Measurements from ENCODE around the gene GABARAPL1. TPM values are rescaled to one million over a fixed set of nuclear protein-coding genes. Genes with fewer than 3 reads are reported as not detected.
"Not testable (repeated sequence)": the region's sequence is repeated elsewhere in the genome, so short reads cannot be mapped to it uniquely, and the experiment has no call there.

The GABARAPL1 gene
- total RNA-seq, 1 donor from 2014 or later: 108 TPM

DNA sequence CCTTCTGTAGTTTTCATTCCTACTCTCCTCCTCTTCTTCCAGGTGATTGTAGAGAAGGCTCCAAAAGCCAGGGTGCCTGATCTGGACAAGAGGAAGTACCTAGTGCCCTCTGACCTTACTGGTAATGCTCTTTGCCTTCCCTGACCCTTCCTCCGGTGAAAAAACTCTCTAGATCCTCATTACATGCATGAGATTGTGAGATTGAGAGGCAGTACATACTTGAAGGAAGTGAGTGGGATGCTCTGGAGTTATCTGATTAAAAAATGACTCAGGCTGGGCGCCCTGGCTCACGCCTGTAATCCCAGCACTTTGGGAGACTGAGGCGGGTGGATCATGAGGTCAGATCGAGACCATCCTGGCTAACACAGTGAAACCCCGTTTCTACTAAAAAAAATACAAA lies 5.3 kb downstream of the GABARAPL1 start:
- Histone ChIP-seq H3K9me3 (no peaks in the 10 kb centered on the region), H3K4me3 (no peak overlapping the region), H3K4me1 (peaks cover 45% of the 10 kb centered on the region), H3K27ac (no peak overlapping the region), H3K27me3 (ENCODE audit: low read depth) (no peaks in the 10 kb centered on the region), H3K36me3 (peaks cover 54% of the 10 kb centered on the region)
- ATAC-seq (no peak), DNase-seq (no peak)
- TF ChIP-seq, protein P1, sequence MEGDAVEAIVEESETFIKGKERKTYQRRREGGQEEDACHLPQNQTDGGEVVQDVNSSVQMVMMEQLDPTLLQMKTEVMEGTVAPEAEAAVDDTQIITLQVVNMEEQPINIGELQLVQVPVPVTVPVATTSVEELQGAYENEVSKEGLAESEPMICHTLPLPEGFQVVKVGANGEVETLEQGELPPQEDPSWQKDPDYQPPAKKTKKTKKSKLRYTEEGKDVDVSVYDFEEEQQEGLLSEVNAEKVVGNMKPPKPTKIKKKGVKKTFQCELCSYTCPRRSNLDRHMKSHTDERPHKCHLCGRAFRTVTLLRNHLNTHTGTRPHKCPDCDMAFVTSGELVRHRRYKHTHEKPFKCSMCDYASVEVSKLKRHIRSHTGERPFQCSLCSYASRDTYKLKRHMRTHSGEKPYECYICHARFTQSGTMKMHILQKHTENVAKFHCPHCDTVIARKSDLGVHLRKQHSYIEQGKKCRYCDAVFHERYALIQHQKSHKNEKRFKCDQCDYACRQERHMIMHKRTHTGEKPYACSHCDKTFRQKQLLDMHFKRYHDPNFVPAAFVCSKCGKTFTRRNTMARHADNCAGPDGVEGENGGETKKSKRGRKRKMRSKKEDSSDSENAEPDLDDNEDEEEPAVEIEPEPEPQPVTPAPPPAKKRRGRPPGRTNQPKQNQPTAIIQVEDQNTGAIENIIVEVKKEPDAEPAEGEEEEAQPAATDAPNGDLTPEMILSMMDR (IDR thresholded peaks at IDR 0.05): no peak
- intact Hi-C loops (cut with DNase I): no loop called here

DNA sequence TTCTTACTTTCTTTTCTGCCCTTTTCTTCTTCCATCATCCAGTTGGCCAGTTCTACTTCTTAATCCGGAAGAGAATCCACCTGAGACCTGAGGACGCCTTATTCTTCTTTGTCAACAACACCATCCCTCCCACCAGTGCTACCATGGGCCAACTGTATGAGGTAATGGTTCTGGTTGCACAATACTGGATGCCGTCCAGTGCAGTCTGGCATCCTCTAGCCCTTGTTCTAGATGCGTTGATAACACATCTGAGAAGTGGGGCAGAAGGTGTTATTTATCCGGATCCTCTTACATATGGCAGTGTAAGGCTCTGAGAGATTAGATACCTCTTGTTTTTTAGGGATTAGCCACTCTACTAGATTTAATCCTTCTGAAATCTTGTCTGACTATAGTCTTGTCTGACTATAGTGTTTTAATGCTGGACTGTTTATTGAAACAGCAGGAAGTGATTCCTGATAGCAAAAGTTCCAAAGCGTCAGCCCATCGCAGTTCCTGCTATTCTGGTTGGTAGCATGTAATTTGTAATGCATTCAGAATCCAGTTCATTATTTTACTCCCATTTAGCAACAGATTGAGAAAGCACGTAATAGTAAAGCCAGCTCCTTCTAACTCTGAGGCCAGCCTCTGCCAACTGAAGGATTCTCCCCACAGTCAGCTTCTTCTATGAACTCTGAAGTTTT lies 7.9 kb downstream of the GABARAPL1 start:
- Histone ChIP-seq H3K27me3 (ENCODE audit: low read depth) (no peaks in the 10 kb centered on the region), H3K4me1 (peaks cover 30% of the 10 kb centered on the region), H3K36me3 (peaks cover 68% of the 10 kb centered on the region), H3K9me3 (no peaks in the 10 kb centered on the region), H3K27ac (peak overlapping the region; percentile 14), H3K4me3 (no peak overlapping the region)
- TF ChIP-seq, protein P1 (IDR thresholded peaks at IDR 0.05): no peak
- ATAC-seq: peak; percentile 87 to 88
- intact Hi-C loops (cut with DNase I): no loop called here
- DNase-seq: peak; percentile 60

DNA sequence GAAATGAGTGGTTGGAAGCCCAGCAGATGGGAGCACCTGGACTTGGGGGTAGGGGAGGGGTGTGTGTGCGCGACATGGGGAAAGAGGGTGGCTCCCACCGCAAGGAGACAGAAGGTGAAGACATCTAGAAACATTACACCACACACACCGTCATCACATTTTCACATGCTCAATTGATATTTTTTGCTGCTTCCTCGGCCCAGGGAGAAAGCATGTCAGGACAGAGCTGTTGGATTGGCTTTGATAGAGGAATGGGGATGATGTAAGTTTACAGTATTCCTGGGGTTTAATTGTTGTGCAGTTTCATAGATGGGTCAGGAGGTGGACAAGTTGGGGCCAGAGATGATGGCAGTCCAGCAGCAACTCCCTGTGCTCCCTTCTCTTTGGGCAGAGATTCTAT lies 9.2 kb downstream of the GABARAPL1 start:
- ATAC-seq (no peak), DNase-seq (no peak)
- Histone ChIP-seq H3K27ac (no peak overlapping the region), H3K9me3 (no peaks in the 10 kb centered on the region), H3K4me3 (no peak overlapping the region), H3K27me3 (ENCODE audit: low read depth) (no peaks in the 10 kb centered on the region), H3K4me1 (peaks cover 28% of the 10 kb centered on the region), H3K36me3 (peaks cover 68% of the 10 kb centered on the region)
- TF ChIP-seq, protein P1 (IDR thresholded peaks at IDR 0.05): no peak
- intact Hi-C loops (cut with DNase I): no loop called here

DNA sequence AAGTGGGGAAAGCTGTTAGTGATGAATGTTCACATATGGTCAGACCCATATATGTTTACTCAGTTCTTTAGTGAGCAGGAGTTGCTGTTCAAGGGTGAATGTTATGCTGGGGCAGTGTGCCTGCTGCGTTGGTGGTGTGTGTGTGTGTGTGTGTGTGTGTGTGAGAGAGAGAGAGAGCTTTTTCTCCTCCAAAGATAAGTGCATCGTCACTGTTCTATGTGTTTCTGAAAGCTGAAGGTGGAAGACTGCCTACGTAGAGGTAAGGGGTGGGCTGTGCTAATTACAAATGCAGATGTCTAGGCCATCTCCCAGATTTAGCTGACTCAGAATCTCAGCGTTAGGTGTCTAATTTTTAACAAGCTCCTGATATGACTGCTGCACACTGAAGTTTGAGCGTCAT lies 10.5 kb downstream of the GABARAPL1 start:
- no peak for ATAC-seq

DNA sequence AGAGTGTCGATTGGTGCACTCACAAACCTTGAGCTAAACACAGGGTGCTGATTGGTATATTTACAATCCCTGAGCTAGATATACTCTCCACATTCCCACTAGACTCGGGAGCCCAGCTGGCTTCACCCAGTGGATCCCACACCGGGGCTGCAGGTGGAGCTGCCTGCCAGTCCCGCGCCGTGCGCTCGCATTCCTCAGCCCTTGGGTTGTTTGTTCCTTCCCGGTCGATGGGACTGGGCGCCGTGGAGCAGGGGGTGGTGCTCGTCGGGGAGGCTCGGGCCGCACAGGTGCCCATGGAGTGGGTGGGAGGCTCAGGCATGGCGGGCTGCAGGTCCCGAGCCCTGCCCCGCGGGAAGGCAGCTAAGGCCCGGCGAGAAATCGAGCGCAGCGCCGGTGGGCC lies 12.7 kb downstream of the GABARAPL1 start:
- H3K4me1 ChIP-seq: peaks cover 12% of the 10 kb centered on the region
- DNase-seq: not testable (repeated sequence)

More for the DNA sequence above, 10.5 kb downstream of the GABARAPL1 start:
- Histone ChIP-seq H3K27ac (no peak overlapping the region), H3K27me3 (ENCODE audit: low read depth) (no peaks in the 10 kb centered on the region), H3K4me3 (no peak overlapping the region), H3K36me3 (peaks cover 62% of the 10 kb centered on the region), H3K9me3 (no peaks in the 10 kb centered on the region), H3K4me1 (peaks cover 19% of the 10 kb centered on the region)
- TF ChIP-seq, protein P1 (IDR thresholded peaks at IDR 0.05): no peak
- DNase-seq: no peak
- intact Hi-C loops (cut with DNase I): no loop called here

DNA sequence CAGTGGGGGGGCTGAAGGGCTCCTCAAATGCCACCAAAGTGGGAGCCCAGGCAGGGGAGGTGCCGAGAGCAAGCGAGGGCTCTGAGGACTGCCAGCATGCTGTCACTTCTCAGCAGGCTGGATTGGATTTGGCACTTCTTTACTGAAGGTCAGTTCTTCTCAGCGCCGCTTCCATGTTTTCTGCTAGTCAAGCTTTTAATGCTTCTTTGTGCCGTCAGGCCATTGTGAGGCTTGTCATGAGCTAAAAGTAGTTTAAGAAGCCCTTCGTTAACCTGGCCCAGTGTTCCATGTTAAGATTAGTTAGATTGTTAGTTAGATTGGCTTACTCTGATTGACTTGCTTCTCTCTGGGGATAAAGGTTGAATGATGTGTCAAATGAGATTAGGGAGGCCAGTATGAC lies 13.4 kb downstream of the GABARAPL1 start:
- H3K27ac ChIP-seq: no peak overlapping the region
- peaks cover 5% of the 10 kb centered on the region for H3K4me1 ChIP-seq
- peak in 1 of 2 donors; percentile 11 for ATAC-seq
- H3K9me3 ChIP-seq: no peaks in the 10 kb centered on the region
- intact Hi-C loops (cut with DNase I): no loop called here
- H3K4me3 ChIP-seq: no peak overlapping the region
- peaks cover 33% of the 10 kb centered on the region for H3K36me3 ChIP-seq
- TF ChIP-seq, protein P1 (IDR thresholded peaks at IDR 0.05): no peak
- DNase-seq: no peak
- H3K27me3 ChIP-seq (ENCODE audit: low read depth): no peaks in the 10 kb centered on the region

More for the DNA sequence above, 12.7 kb downstream of the GABARAPL1 start:
- intact Hi-C loops (cut with DNase I); H3K27me3 ChIP-seq (ENCODE audit: low read depth); H3K27ac ChIP-seq; ATAC-seq; H3K9me3 ChIP-seq; H3K4me3 ChIP-seq: not testable (repeated sequence)
- peaks cover 40% of the 10 kb centered on the region for H3K36me3 ChIP-seq
